22Rv1 (cell line): ENCODE data around the gene SAT2.

Experiments used
- H3K27ac ChIP-seq: fragments of 450-650 bp; 2 replicates; pipeline ENCODE4 v1.5.1; 2017
- CTCF ChIP-seq: fragments of 450-650 bp; IDR thresholded peaks from 2 replicates; pipeline ENCODE4 v1.5.1; 2017; ENCODE audit warnings: mild to moderate bottlenecking
- ZFX ChIP-seq: fragments of 450-650 bp; IDR thresholded peaks from 2 replicates; pipeline ENCODE4 v1.6.1; 2017; ENCODE audit warnings: antibody characterized with exemption, borderline replicate concordance

The SAT2 gene

GRCh38 chr17:7589891-7590691 lies 37.5 kb downstream of the SAT2 start, which contains the start of gene SOX15:
SOX15 (minus strand) TSS chr17:7590094; CDS start chr17:7589676, 418 bp downstream.
- H3K27ac ChIP-seq: peak within 1 kb of the TSS; percentile 61
- TF ChIP-seq CTCF: no peak

GRCh38 chr17:7589204-7589868 lies 38.3 kb downstream of the SAT2 start:
- no peak for TF ChIP-seq ZFX
- TF ChIP-seq CTCF: peak; percentile 13; the same call in 1 of the 2 replicates
- peak overlapping the region; percentile 61 for H3K27ac ChIP-seq

- no peak overlapping the region for H3K27ac ChIP-seq
Observed at GRCh38 chr17:7588553-7589203, 38.9 kb downstream of the SAT2 start.

GRCh38 chr17:7587420-7588151 lies 40.0 kb downstream of the SAT2 start:
- H3K27ac ChIP-seq: no peak overlapping the region
- TF ChIP-seq ZFX (no peak), CTCF (no peak)

More at GRCh38 chr17:7588553-7589203, 38.9 kb downstream of the SAT2 start:
- TF ChIP-seq CTCF: no peak
- TF ChIP-seq ZFX: no peak

GRCh38 chr17:7586673-7587419 lies 40.8 kb downstream of the SAT2 start:
- no peak overlapping the region for H3K27ac ChIP-seq
- TF ChIP-seq CTCF: peak; percentile 27
- no peak for TF ChIP-seq ZFX

GRCh38 chr17:7583253-7584109 lies 44.1 kb downstream of the SAT2 start, which contains the start of gene MPDU1:
MPDU1 (plus strand) TSS chr17:7583852; CDS start chr17:7583863, 11 bp downstream.
- H3K27ac ChIP-seq: peak within 1 kb of the TSS; percentile 99
- TF ChIP-seq ZFX (no peak), CTCF (no peak)
